Neural cell (in vitro differentiated cells): Measurements from ENCODE around the gene SRSF12.

Experiments
- CTCF ChIP-seq: fragments of 450-650 bp; IDR thresholded peaks from 2 replicates; pipeline ENCODE4 v1.5.1; 2014; ENCODE audit warnings: antibody characterized with exemption, mild to moderate bottlenecking, moderate library complexity; ENCODE audit not compliant: poor library complexity, severe bottlenecking
- EZH2 ChIP-seq: fragments of 200-600, 300-800 bp; shearing (Covaris generic), sonication (generic); IDR thresholded peaks from 2 replicates; pipeline ENCODE4 v1.6.1; 2014; ENCODE audit warnings: antibody characterized with exemption, low read length, borderline replicate concordance, mild to moderate bottlenecking; ENCODE audit not compliant: insufficient read depth, poor library complexity, severe bottlenecking

GRCh38 chr6:89081129-89081422 is 36.8 kb downstream of the SRSF12 start:
- TF ChIP-seq EZH2: no peak
- no peak for TF ChIP-seq CTCF
